Activated B cell treated with CpG ODN at 0.5 μM for 24 hours (primary cell): ENCODE measurements around the gene POU2F1. TPM values are rescaled to one million over a fixed set of nuclear protein-coding genes. Genes with fewer than 3 reads are reported as not detected.

Experiments
- ATAC-seq: fragments of 200-7000 bp; cut with Tn5 transposase; one replicate; pipeline ENCODE4 v1.10.0; 2021; ENCODE audit warnings: low read depth, mild to moderate bottlenecking, moderate library complexity
- CTCF ChIA-PET: fragments of 350-600 bp; sonication (Branson Sonifier 250); formaldehyde crosslinking; loops from one replicate; lab custom pipeline; 2021; ENCODE audit warnings: antibody characterized with exemption; lab: Charles Lee
- POLR2A ChIA-PET: fragments of 350-600 bp; sonication (Branson Sonifier 250); formaldehyde crosslinking; loops from one replicate; lab custom pipeline; 2021; ENCODE audit warnings: antibody characterized with exemption; lab: Charles Lee
- DNase-seq: peaks from one replicate; pipeline ENCODE4 v3.0.0; 2022
- H3K27ac Mint-ChIP-seq: one replicate; pipeline ENCODE4 v1.8.0; 2020; ENCODE audit warnings: mixed read lengths
- H3K27me3 Mint-ChIP-seq: one replicate; pipeline ENCODE4 v1.8.0; 2021; ENCODE audit warnings: mixed read lengths
- H3K36me3 Mint-ChIP-seq: one replicate; pipeline ENCODE4 v1.8.0; 2021; ENCODE audit warnings: low read depth, mixed read lengths
- H3K4me1 Mint-ChIP-seq: one replicate; pipeline ENCODE4 v1.8.0; 2021; ENCODE audit warnings: mixed read lengths
- H3K4me3 Mint-ChIP-seq: one replicate; pipeline ENCODE4 v1.8.0; 2020; ENCODE audit warnings: mild to moderate bottlenecking, mixed read lengths
- H3K9me3 Mint-ChIP-seq: one replicate; pipeline ENCODE4 v1.8.0; 2020; ENCODE audit warnings: mixed read lengths
- CTCF ChIP-seq: fragments of 200-600 bp; IDR thresholded peaks from one replicate; pipeline ENCODE4 v1.8.0; 2022; ENCODE audit warnings: antibody characterized with exemption, mild to moderate bottlenecking
- intact Hi-C: fragments of 100-400 bp; cut with micrococcal nuclease; formaldehyde crosslinking; loops from one replicate; pipeline ENCODE4 v1.15.1; 2024
- total RNA-seq: library from RNA; stranded (reverse); gene quantifications from 2 replicates; pipeline ENCODE4 v1.2.3, GENCODE V29; 2022

The POU2F1 gene
- total RNA-seq, 1 donor from 2014 or later, result 35.5 TPM

GRCh38 chr1:167231873-167232450 lies 11.3 kb downstream of the POU2F1 start:
- Mint-ChIP-seq H3K27ac (no peak overlapping the region), H3K4me3 (no peak overlapping the region), H3K27me3 (no peaks in the 10 kb centered on the region), H3K9me3 (no peaks in the 10 kb centered on the region), H3K36me3 (no peaks in the 10 kb centered on the region), H3K4me1 (peaks cover 57% of the 10 kb centered on the region)
- ChIA-PET POLR2A (interaction anchor here (3.6 kb wide), 1 partner anchor 9 kb away, joined by 17 read pairs; no protein-coding TSS in a partner anchor), CTCF (interaction anchor here (0.7 to 2.8 kb wide), 5 partner anchors 10 to 177 kb away, joined by 3 to 9 read pairs (median 3); partner anchors contain the start of gene POU2F1)
- no peak for TF ChIP-seq CTCF
- no peak for ATAC-seq
- no peak for DNase-seq
- intact Hi-C loops, result loop anchor here (2.0 kb wide), 1 partner anchor 15 kb away; no protein-coding TSS in a partner anchor

GRCh38 chr1:167232801-167233200 lies 12.1 kb downstream of the POU2F1 start:
- Mint-ChIP-seq H3K36me3 (no peaks in the 10 kb centered on the region), H3K4me1 (peaks cover 55% of the 10 kb centered on the region), H3K4me3 (no peak overlapping the region), H3K27ac (no peak overlapping the region), H3K27me3 (no peaks in the 10 kb centered on the region), H3K9me3 (no peaks in the 10 kb centered on the region)
- intact Hi-C loops, result no loop called here
- ChIA-PET POLR2A (interaction anchor here (3.6 kb wide), 1 partner anchor 10 kb away, joined by 17 read pairs; no protein-coding TSS in a partner anchor), CTCF (interaction anchor here (0.7 to 2.8 kb wide), 4 partner anchors 10 to 176 kb away, joined by 3 to 9 read pairs (median 6); partner anchors contain the start of gene POU2F1)
- no peak for DNase-seq
- no peak for ATAC-seq
- TF ChIP-seq CTCF, result no peak

GRCh38 chr1:167233373-167233772 lies 12.7 kb downstream of the POU2F1 start:
- Mint-ChIP-seq H3K36me3 (no peaks in the 10 kb centered on the region), H3K27ac (no peak overlapping the region), H3K9me3 (no peaks in the 10 kb centered on the region), H3K27me3 (no peaks in the 10 kb centered on the region), H3K4me3 (no peak overlapping the region), H3K4me1 (peaks cover 54% of the 10 kb centered on the region)
- ChIA-PET POLR2A (interaction anchor here (3.6 kb wide), 1 partner anchor 11 kb away, joined by 17 read pairs; no protein-coding TSS in a partner anchor), CTCF (interaction anchor here (2.8 kb wide), 1 partner anchor 9 kb away, joined by 9 read pairs; no protein-coding TSS in a partner anchor)
- DNase-seq, result no peak
- intact Hi-C loops, result no loop called here
- TF ChIP-seq CTCF, result no peak
- ATAC-seq, result no peak

- Mint-ChIP-seq H3K27ac (no peak overlapping the region), H3K4me1 (peaks cover 32% of the 10 kb centered on the region), H3K9me3 (no peaks in the 10 kb centered on the region), H3K27me3 (no peaks in the 10 kb centered on the region), H3K4me3 (no peak overlapping the region), H3K36me3 (no peaks in the 10 kb centered on the region)
- POLR2A ChIA-PET, result no interaction called here
- DNase-seq (no peak), ATAC-seq (no peak)
- no peak for TF ChIP-seq CTCF
- intact Hi-C loops, result no loop called here
- CTCF ChIA-PET, result no interaction called here
These were observed 16.3 kb downstream of the POU2F1 start for GRCh38 chr1:167237000-167237399.

GRCh38 chr1:167238713-167239112 lies 18.0 kb downstream of the POU2F1 start:
- Mint-ChIP-seq H3K4me3 (no peak overlapping the region), H3K9me3 (no peaks in the 10 kb centered on the region), H3K27me3 (no peaks in the 10 kb centered on the region), H3K4me1 (peaks cover 27% of the 10 kb centered on the region), H3K36me3 (peaks cover under 1% of the 10 kb centered on the region), H3K27ac (no peak overlapping the region)
- DNase-seq (no peak), ATAC-seq (no peak)
- no peak for TF ChIP-seq CTCF
- CTCF ChIA-PET, result no interaction called here
- POLR2A ChIA-PET, result no interaction called here
- intact Hi-C loops, result loop anchor here (2.0 kb wide), 1 partner anchor 16 kb away; no protein-coding TSS in a partner anchor
